Measurements from ENCODE around the gene CHRND. TPM values are rescaled to one million over a fixed set of nuclear protein-coding genes. Genes with fewer than 3 reads are reported as not detected.
A peak's percentile ranks its signal among the peaks of the same experiment; 100 is the strongest.

Gene CHRND
- total and polyA plus RNA-seq, 4 experiments from 2014 or later, result not detected

DNA sequence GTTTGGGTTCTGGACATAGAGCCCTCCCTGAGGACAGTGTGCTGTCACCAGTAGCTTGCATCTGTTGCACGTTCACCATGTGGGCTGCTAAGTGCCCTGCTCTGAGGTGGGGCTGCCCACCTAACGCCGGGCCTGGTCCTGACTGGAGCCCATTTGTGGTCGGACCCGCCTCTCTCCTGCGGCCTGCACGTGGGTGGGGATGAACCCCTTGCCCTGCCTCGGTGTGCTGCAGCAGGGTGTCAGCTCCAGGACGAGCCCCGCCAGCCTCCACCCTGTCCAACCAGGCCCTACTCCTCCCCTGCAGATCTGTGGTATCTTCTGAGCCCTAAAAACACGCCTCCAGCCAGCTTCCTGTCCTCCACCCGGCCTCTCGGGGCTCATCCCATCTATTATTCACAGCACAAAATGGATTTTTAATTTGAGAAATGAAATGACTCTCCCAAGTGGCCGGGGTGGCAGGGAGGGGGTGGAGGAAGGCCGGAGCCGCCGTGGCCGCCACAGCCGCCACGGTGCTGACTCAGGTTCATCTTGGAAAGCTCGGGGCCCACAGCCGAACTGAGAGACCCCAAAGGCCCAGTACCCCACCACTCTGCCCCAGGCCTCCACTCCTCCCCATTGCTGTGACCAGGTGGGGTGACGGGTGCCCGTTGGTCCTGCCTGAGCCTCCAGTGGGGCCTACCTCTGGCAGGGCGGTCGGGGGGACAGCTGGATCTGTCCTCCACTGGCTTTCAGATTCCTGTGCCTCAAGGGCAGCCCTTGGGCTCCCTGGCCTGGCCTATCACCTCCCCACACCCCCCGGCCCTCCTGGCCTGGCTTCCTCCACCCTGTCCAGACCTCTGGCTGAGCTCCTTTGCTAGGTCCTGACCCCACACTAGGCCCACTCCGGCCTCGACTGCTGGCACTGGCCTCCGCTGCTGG is 35.5 kb upstream of the CHRND start:
- no peak overlapping the region for H3K4me3 ChIP-seq (ENCODE audit: low read length in 2 of 2)
- H3K9me3 ChIP-seq (ENCODE audit: control insufficient read depth in 1 of 2, low read length in 2 of 2), result no peaks in the 10 kb centered on the region
- intact Hi-C loops (cut with micrococcal nuclease), result no loop called here
- no peaks in the 10 kb centered on the region for H3K27me3 ChIP-seq (ENCODE audit: insufficient read depth, low read length)
- Mint-ChIP-seq H3K4me3 (peak overlapping the region in 1 of 8 donors; percentile 42), H3K4me1 (peaks cover 0 to 14% (median 6%) of the 10 kb centered on the region in 4 donors), H3K27ac (no peak overlapping the region), H3K9me3 (no peaks in the 10 kb centered on the region), H3K36me3 (no peaks in the 10 kb centered on the region), H3K27me3 (peaks cover 13 to 29% of the 10 kb centered on the region in 2 donors)
- no peaks in the 10 kb centered on the region for H3K36me3 ChIP-seq (ENCODE audit: insufficient read depth, low read length)
- ChIA-PET CTCF (ENCODE audit: partially characterized antibody) (no interaction called here), POLR2A (ENCODE audit: partially characterized antibody) (no interaction called here)
- no peaks in the 10 kb centered on the region for H3K4me1 ChIP-seq (ENCODE audit: insufficient read depth, low read length)
- H3K27ac ChIP-seq (ENCODE audit: low read depth, low read length), result no peak overlapping the region
- DNase-seq, result no peak

DNA sequence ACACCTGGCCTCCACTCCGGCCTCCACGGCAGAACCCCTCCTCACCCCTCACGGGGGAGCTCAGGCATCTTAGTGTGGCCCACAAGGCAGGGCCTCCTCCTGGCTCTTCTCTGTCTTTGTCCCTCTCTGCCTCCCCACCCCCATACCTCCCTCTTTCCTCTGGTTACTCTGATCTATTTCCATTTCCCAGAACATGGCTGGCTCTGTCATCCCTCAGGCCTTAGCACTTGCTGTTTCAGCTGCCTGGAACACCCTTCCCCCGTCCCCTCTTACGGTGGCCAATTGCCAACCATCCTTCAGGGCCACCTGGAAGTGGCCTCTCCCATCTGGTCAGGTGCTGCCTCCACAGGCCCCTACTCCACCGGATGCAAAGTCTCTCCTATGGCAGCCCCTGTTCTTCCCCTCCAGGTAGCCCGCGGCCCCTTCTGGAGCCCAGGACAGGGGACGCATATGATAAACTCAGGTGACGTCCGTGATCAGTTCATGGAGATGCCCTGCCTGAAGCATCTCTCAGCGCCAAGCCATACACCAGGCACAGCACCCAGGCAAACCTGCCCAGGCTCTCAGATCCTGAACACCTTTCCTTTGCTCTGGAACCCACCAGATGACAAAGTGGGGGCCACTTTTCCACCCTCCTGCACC is 34.7 kb upstream of the CHRND start:
- Histone ChIP-seq H3K9me3 (ENCODE audit: control insufficient read depth in 1 of 2, low read length in 2 of 2) (no peaks in the 10 kb centered on the region), H3K27ac (ENCODE audit: low read depth, low read length) (no peak overlapping the region), H3K4me1 (ENCODE audit: insufficient read depth, low read length) (no peaks in the 10 kb centered on the region), H3K4me3 (ENCODE audit: low read length in 2 of 2) (no peak overlapping the region), H3K27me3 (ENCODE audit: insufficient read depth, low read length) (no peaks in the 10 kb centered on the region), H3K36me3 (ENCODE audit: insufficient read depth, low read length) (no peaks in the 10 kb centered on the region)
- DNase-seq, result no peak
- H3K4me3 Mint-ChIP-seq, result peak overlapping the region in 1 of 8 donors; percentile 39
- intact Hi-C loops (cut with micrococcal nuclease), result no loop called here
- ChIA-PET CTCF (ENCODE audit: partially characterized antibody) (no interaction called here), POLR2A (ENCODE audit: partially characterized antibody) (no interaction called here)
- H3K9me3 Mint-ChIP-seq, result no peaks in the 10 kb centered on the region
- peaks cover 0 to 14% (median 6%) of the 10 kb centered on the region in 4 donors for H3K4me1 Mint-ChIP-seq
- H3K36me3 Mint-ChIP-seq, result no peaks in the 10 kb centered on the region
- no peak overlapping the region for H3K27ac Mint-ChIP-seq
- H3K27me3 Mint-ChIP-seq, result peaks cover 13 to 29% of the 10 kb centered on the region in 2 donors

DNA sequence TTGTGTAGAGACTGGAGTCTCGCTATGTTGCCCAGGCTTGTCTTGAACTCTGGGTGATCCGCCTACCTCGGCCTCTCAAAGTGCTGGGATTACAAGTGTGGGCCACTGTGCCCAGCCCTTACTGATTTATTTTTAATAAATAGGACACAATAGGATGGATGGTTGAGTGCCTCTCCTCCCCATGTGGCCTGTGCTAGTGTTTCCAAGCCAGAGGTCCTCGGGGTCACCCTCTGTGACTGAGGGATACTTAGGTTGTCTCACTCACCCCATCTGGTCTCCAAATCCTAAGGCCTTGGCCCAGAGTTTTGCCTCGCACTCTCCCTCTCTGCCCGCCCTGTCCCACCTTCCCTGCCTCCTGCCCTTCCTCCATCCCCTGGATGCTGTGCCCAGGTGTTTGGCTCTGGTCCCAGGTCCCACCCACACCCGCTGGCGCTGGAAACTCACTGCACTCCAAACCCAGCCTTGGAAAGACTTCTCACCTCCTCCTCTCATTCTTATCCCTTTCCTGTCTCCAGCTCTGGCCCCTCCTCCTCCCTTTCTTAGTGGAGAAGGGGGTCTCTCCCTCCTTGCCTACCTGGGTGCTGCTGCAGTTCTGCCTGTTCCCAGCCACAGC is 33.6 kb upstream of the CHRND start:
- no peaks in the 10 kb centered on the region for H3K36me3 ChIP-seq (ENCODE audit: insufficient read depth, low read length)
- ChIA-PET CTCF (ENCODE audit: partially characterized antibody) (no interaction called here), POLR2A (ENCODE audit: partially characterized antibody) (no interaction called here)
- Mint-ChIP-seq H3K4me3 (no peak overlapping the region), H3K9me3 (no peaks in the 10 kb centered on the region), H3K36me3 (no peaks in the 10 kb centered on the region), H3K27me3 (peaks cover 13 to 29% of the 10 kb centered on the region in 2 donors), H3K27ac (no peak overlapping the region), H3K4me1 (peaks cover 0 to 9% (median 6%) of the 10 kb centered on the region in 4 donors)
- intact Hi-C loops (cut with micrococcal nuclease), result no loop called here
- no peaks in the 10 kb centered on the region for H3K4me1 ChIP-seq (ENCODE audit: insufficient read depth, low read length)
- no peak overlapping the region for H3K27ac ChIP-seq (ENCODE audit: low read depth, low read length)
- H3K4me3 ChIP-seq (ENCODE audit: low read length in 2 of 2), result no peak overlapping the region
- H3K27me3 ChIP-seq (ENCODE audit: insufficient read depth, low read length), result no peaks in the 10 kb centered on the region
- H3K9me3 ChIP-seq (ENCODE audit: control insufficient read depth in 1 of 2, low read length in 2 of 2), result no peaks in the 10 kb centered on the region
- DNase-seq, result no peak

DNA sequence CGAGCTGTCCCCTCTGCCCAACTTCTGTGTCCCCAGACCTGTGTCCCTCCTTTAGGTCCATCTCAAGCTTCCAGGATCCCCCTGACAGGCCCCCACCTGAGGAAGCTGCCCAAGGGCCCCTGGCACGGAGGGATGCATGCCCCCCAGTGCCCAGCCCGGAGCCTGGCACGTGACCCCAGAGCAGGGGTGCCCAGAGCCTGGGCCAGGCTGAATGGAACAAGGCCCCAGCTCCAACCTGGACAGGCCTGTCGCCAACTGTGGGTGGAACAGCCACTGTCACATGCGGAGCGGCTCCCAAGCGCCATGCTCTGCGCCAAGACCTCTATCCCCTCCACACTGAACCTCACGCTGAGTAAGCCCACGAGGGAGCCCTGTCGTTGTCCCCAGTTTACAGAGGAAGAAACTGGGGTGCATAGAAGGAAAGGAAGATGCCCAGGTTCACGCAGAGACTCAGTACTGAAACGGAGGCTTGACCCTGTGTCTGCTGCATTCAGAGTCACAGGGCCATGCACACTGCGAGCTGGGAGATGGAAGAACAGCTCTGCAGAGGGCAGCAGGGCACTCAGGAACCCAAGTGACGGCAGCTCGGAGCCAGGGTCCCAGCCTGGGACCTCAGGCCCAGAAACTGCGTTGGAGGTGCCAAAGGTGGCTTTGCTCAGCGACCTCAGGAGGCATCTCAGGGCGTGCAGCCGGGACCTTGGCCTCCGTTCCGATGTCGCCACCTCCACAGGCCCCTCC is 32.8 kb upstream of the CHRND start:
- H3K9me3 ChIP-seq (ENCODE audit: control insufficient read depth in 1 of 2, low read length in 2 of 2), result no peaks in the 10 kb centered on the region
- intact Hi-C loops (cut with micrococcal nuclease), result no loop called here
- H3K27ac ChIP-seq (ENCODE audit: low read depth, low read length), result no peak overlapping the region
- no peak overlapping the region for H3K4me3 ChIP-seq (ENCODE audit: low read length in 2 of 2)
- POLR2A ChIA-PET (ENCODE audit: partially characterized antibody), result no interaction called here
- no peak overlapping the region for H3K4me3 Mint-ChIP-seq
- H3K4me1 Mint-ChIP-seq, result peaks cover 0 to 9% (median 5%) of the 10 kb centered on the region in 4 donors
- no peaks in the 10 kb centered on the region for H3K4me1 ChIP-seq (ENCODE audit: insufficient read depth, low read length)
- DNase-seq, result no peak
- CTCF ChIA-PET (ENCODE audit: partially characterized antibody), result no interaction called here
- no peaks in the 10 kb centered on the region for H3K9me3 Mint-ChIP-seq
- no peaks in the 10 kb centered on the region for H3K36me3 ChIP-seq (ENCODE audit: insufficient read depth, low read length)
- H3K27me3 Mint-ChIP-seq, result peaks cover 13 to 29% of the 10 kb centered on the region in 2 donors
- no peaks in the 10 kb centered on the region for H3K36me3 Mint-ChIP-seq
- H3K27me3 ChIP-seq (ENCODE audit: insufficient read depth, low read length), result no peaks in the 10 kb centered on the region
- no peak overlapping the region for H3K27ac Mint-ChIP-seq

DNA sequence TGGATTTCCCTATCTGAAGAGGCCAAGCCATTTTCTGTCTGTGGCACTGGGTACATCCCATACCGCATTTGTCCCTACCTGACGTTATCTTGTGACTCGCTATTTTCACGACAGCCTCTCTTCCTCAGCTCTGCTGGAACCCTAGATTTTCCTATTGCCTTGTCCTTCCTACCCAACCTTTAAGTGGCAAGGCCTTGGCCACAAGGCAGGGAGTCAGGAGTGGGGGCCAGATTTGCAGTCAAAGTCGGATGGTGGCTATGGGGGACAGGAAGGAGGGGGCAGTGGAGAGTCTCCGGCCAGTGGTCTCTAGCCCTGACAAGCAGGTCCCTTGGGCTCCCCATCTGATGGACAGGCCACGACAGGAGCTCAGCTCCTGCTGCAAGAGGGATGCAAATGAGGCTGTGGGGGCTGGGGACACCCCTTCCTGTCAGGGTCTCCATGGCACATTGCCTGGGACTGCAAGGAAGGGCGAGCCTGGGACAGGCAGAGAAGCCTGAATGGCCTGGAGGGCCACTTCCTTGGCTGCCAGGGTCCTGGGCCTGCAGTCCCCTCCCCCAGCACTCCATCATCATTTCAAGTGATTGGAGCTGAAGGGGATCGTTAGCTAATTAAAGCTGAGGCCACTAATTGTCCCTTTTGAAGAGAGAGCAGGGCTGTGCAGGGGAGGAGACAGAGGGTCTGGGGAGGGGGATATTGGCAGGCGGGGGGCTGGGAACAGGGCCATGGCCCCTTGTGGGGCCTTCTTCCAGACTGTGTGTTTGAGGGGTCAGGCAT is 32.1 kb upstream of the CHRND start:
- Histone ChIP-seq H3K9me3 (ENCODE audit: control insufficient read depth in 1 of 2, low read length in 2 of 2) (no peaks in the 10 kb centered on the region), H3K27ac (ENCODE audit: low read depth, low read length) (no peak overlapping the region), H3K4me1 (ENCODE audit: insufficient read depth, low read length) (no peaks in the 10 kb centered on the region), H3K27me3 (ENCODE audit: insufficient read depth, low read length) (no peaks in the 10 kb centered on the region), H3K36me3 (ENCODE audit: insufficient read depth, low read length) (no peaks in the 10 kb centered on the region), H3K4me3 (ENCODE audit: low read length in 2 of 2) (no peak overlapping the region)
- CTCF ChIA-PET (ENCODE audit: partially characterized antibody), result no interaction called here
- Mint-ChIP-seq H3K27ac (no peak overlapping the region), H3K36me3 (no peaks in the 10 kb centered on the region), H3K9me3 (no peaks in the 10 kb centered on the region), H3K4me3 (no peak overlapping the region), H3K27me3 (peaks cover 10 to 29% of the 10 kb centered on the region in 2 donors), H3K4me1 (peaks cover 0 to 5% (median under 1%) of the 10 kb centered on the region in 4 donors)
- DNase-seq, result no peak
- intact Hi-C loops (cut with micrococcal nuclease), result no loop called here
- POLR2A ChIA-PET (ENCODE audit: partially characterized antibody), result no interaction called here

DNA sequence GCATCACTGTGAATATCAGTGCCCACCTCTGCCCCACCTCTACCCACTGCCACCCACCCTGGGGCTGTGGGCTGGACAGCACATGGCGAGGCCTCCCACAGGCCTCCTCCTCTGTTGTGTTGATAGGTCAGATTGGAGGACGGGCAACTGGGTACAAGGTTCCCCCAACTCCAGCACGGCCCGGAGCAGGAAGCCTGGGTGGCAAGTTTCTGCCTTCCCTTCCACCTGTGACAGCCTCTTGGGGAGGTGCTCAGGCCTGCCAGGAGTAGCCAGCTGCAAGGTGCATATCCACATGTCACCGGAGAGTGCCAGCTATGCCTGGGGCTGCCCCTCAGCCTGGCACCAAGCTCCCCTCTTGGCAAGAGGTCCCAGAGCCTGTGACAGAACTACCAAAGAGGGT is 31.4 kb upstream of the CHRND start:
- H3K36me3 ChIP-seq (ENCODE audit: insufficient read depth, low read length), result no peaks in the 10 kb centered on the region
- H3K9me3 ChIP-seq (ENCODE audit: control insufficient read depth in 1 of 2, low read length in 2 of 2), result no peaks in the 10 kb centered on the region
- ChIA-PET CTCF (ENCODE audit: partially characterized antibody) (no interaction called here), POLR2A (ENCODE audit: partially characterized antibody) (no interaction called here)
- H3K27me3 Mint-ChIP-seq, result peaks cover 7 to 28% of the 10 kb centered on the region in 2 donors
- no peak overlapping the region for H3K27ac Mint-ChIP-seq
- no peak overlapping the region for H3K4me3 Mint-ChIP-seq
- H3K36me3 Mint-ChIP-seq, result no peaks in the 10 kb centered on the region
- intact Hi-C loops (cut with micrococcal nuclease), result no loop called here
- peaks cover 0 to 3% (median 0%) of the 10 kb centered on the region in 4 donors for H3K4me1 Mint-ChIP-seq
- no peak overlapping the region for H3K4me3 ChIP-seq (ENCODE audit: low read length in 2 of 2)
- no peaks in the 10 kb centered on the region for H3K27me3 ChIP-seq (ENCODE audit: insufficient read depth, low read length)
- no peak overlapping the region for H3K27ac ChIP-seq (ENCODE audit: low read depth, low read length)
- DNase-seq, result no peak
- H3K9me3 Mint-ChIP-seq, result no peaks in the 10 kb centered on the region
- no peaks in the 10 kb centered on the region for H3K4me1 ChIP-seq (ENCODE audit: insufficient read depth, low read length)
